ENCODE results near the gene IQGAP1. TPM values are rescaled to one million over a fixed set of nuclear protein-coding genes. Genes with fewer than 3 reads are reported as not detected.

The IQGAP1 gene
- polyA plus RNA-seq, 3 donors: 140 to 276 (median 207) TPM

- H3K4me1 Mint-ChIP-seq: peaks cover 82% of the 10 kb centered on the region
- no CpG with 5 or more reads among the region's 3 CpGs for WGBS (ENCODE audit: insufficient coverage)
- peaks cover 0 to 8% of the 10 kb centered on the region in 2 donors for H3K36me3 ChIP-seq (replicated peaks in 1 of 2; ENCODE audit: control insufficient read depth in 1 of 2, insufficient read depth in 2 of 2, low read length in 2 of 2)
- peaks cover 80 to 90% of the 10 kb centered on the region in 2 donors for H3K4me1 ChIP-seq (ENCODE audit: control insufficient read depth in 1 of 2, insufficient read depth in 2 of 2, low read length in 2 of 2)
- intact Hi-C loops (cut with micrococcal nuclease): loop anchor here in 1 of 2 donors (2.0 to 10.0 kb wide), 2 partner anchors 14 to 172 kb away; partner anchors contain the start of gene IQGAP1
- peaks cover 100% of the 10 kb centered on the region for H3K79me2 ChIP-seq (ENCODE audit: insufficient read depth, low read length)
- no peak for TF ChIP-seq CTCF (IDR thresholded peaks at IDR 0.05)
- H2AFZ ChIP-seq (ENCODE audit: insufficient read depth, low read depth, low read length, poor library complexity, severe bottlenecking): no peak overlapping the region
- no peaks in the 10 kb centered on the region for H3K9me3 ChIP-seq (replicated peaks in 1 of 2; ENCODE audit: control insufficient read depth in 1 of 2, insufficient read depth in 1 of 2, low read length in 2 of 2)
- peaks cover 64% of the 10 kb centered on the region for H4K20me1 ChIP-seq (ENCODE audit: insufficient read depth, low read length)
- H3K27me3 ChIP-seq (ENCODE audit: control insufficient read depth in 2 of 2, insufficient read depth in 2 of 2, low read length in 2 of 2): no peaks in the 10 kb centered on the region
- H3K36me3 Mint-ChIP-seq: peaks cover 24 to 39% of the 10 kb centered on the region in 2 donors
- H3K27ac Mint-ChIP-seq: peak overlapping the region; percentile 99 to 100 (median 99)
- no peak overlapping the region for H3K9ac ChIP-seq (ENCODE audit: insufficient read depth, low read length, poor library complexity, severe bottlenecking)
- peak overlapping the region in 1 of 3 experiments; percentile 60 for H3K4me3 ChIP-seq (replicated peaks in 1 of 3; ENCODE audit: low read depth in 2 of 3, low read length in 3 of 3)
- peaks cover 0 to 2% (median 0%) of the 10 kb centered on the region in 7 donors for H3K9me3 Mint-ChIP-seq
- peak overlapping the region; percentile 32 to 82 for H3K4me3 Mint-ChIP-seq
- no peaks in the 10 kb centered on the region for H3K27me3 Mint-ChIP-seq (ENCODE audit: low read depth in 3 of 3)
- DNase-seq: no peak
- peak overlapping the region; percentile 68 for H3K4me2 ChIP-seq (replicated peaks; ENCODE audit: extremely low read depth, low read length, poor library complexity, severe bottlenecking)
- H3K27ac ChIP-seq (ENCODE audit: low read depth in 1 of 2, low read length in 2 of 2): peak overlapping the region; percentile 94 to 99
Measured at GRCh38 chr15:90402767-90403166, 14.7 kb downstream of the IQGAP1 start.

- H3K9me3 ChIP-seq (replicated peaks in 1 of 2; ENCODE audit: control insufficient read depth in 1 of 2, insufficient read depth in 1 of 2, low read length in 2 of 2): no peaks in the 10 kb centered on the region
- Mint-ChIP-seq H3K27me3 (ENCODE audit: low read depth in 3 of 3) (peaks cover 0 to 1% (median 0%) of the 10 kb centered on the region in 3 donors), H3K9me3 (peaks cover 0 to 10% (median 4%) of the 10 kb centered on the region in 7 donors), H3K4me1 (peaks cover 91% of the 10 kb centered on the region), H3K36me3 (peaks cover 32 to 53% of the 10 kb centered on the region in 2 donors), H3K27ac (peak overlapping the region; percentile 20 to 99 (median 53)), H3K4me3 (no peak overlapping the region)
- no peak overlapping the region for H2AFZ ChIP-seq (ENCODE audit: insufficient read depth, low read depth, low read length, poor library complexity, severe bottlenecking)
- peaks cover 67% of the 10 kb centered on the region for H4K20me1 ChIP-seq (ENCODE audit: insufficient read depth, low read length)
- H3K27ac ChIP-seq (ENCODE audit: low read depth in 1 of 2, low read length in 2 of 2): peak overlapping the region in 1 of 2 donors; percentile 10
- 100% methylated on average over 1 of the region's 3 CpGs for WGBS (ENCODE audit: insufficient coverage)
- DNase-seq: no peak
- H3K9ac ChIP-seq (ENCODE audit: insufficient read depth, low read length, poor library complexity, severe bottlenecking): no peak overlapping the region
- no peak for TF ChIP-seq CTCF (IDR thresholded peaks at IDR 0.05)
- H3K4me3 ChIP-seq (replicated peaks in 1 of 3; ENCODE audit: low read depth in 2 of 3, low read length in 3 of 3): no peak overlapping the region
- H3K36me3 ChIP-seq (replicated peaks in 1 of 2; ENCODE audit: control insufficient read depth in 1 of 2, insufficient read depth in 2 of 2, low read length in 2 of 2): peaks cover 0 to 8% of the 10 kb centered on the region in 2 donors
- intact Hi-C loops (cut with micrococcal nuclease): loop anchor here in 1 of 2 donors (10.0 kb wide), 1 partner anchor 170 kb away; no protein-coding TSS in a partner anchor
- peaks cover 100% of the 10 kb centered on the region for H3K79me2 ChIP-seq (ENCODE audit: insufficient read depth, low read length)
- peaks cover 81 to 91% of the 10 kb centered on the region in 2 donors for H3K4me1 ChIP-seq (ENCODE audit: control insufficient read depth in 1 of 2, insufficient read depth in 2 of 2, low read length in 2 of 2)
- H3K27me3 ChIP-seq (ENCODE audit: control insufficient read depth in 2 of 2, insufficient read depth in 2 of 2, low read length in 2 of 2): no peaks in the 10 kb centered on the region
- no peak overlapping the region for H3K4me2 ChIP-seq (replicated peaks; ENCODE audit: extremely low read depth, low read length, poor library complexity, severe bottlenecking)
Measured at GRCh38 chr15:90405055-90405607, 17.1 kb downstream of the IQGAP1 start.
